SH-SY5Y (cell line): Measurements from ENCODE around the gene TF.

Experiments
- GATA2 ChIP-seq: IDR thresholded peaks from 2 replicates; pipeline ENCODE4 v1.6.1; 2011; ENCODE audit warnings: mild to moderate bottlenecking, low read depth, low read length
- GATA3 ChIP-seq: IDR thresholded peaks from 2 replicates; pipeline ENCODE4 v1.6.1; 2011; ENCODE audit warnings: low read depth, mild to moderate bottlenecking, low read length, moderate library complexity

GRCh38 chr3:133747907-133748639 lies 1.9 kb downstream of the TF start:
- TF ChIP-seq GATA2: no peak
- no peak for TF ChIP-seq GATA3
